Measurements from ENCODE around the gene PRLH.

GRCh38 chr2:237614151-237614720, 47.9 kb downstream of the PRLH start:
- TF ChIP-seq, protein P1, sequence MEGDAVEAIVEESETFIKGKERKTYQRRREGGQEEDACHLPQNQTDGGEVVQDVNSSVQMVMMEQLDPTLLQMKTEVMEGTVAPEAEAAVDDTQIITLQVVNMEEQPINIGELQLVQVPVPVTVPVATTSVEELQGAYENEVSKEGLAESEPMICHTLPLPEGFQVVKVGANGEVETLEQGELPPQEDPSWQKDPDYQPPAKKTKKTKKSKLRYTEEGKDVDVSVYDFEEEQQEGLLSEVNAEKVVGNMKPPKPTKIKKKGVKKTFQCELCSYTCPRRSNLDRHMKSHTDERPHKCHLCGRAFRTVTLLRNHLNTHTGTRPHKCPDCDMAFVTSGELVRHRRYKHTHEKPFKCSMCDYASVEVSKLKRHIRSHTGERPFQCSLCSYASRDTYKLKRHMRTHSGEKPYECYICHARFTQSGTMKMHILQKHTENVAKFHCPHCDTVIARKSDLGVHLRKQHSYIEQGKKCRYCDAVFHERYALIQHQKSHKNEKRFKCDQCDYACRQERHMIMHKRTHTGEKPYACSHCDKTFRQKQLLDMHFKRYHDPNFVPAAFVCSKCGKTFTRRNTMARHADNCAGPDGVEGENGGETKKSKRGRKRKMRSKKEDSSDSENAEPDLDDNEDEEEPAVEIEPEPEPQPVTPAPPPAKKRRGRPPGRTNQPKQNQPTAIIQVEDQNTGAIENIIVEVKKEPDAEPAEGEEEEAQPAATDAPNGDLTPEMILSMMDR (conservative IDR thresholded peaks at IDR 0.05 in 1 of 2, IDR thresholded peaks at IDR 0.05 in 1 of 2; ENCODE audit: low read depth in 1 of 2, low read length in 2 of 2), result no peak
- TF ChIP-seq EZH2 (IDR thresholded peaks at IDR 0.05; ENCODE audit: low read length, missing control alignments), result no peak

Data from fibroblast of lung (primary cell).